OCI-LY1 (cell line): ENCODE data around the gene MAP1LC3A.
"Not testable (repeated sequence)": the region's sequence is repeated elsewhere in the genome, so short reads cannot be mapped to it uniquely, and the experiment has no call there.

Experiments used
- H2AFZ ChIP-seq: fragments of 200-600 bp; sonication (generic), shearing (Covaris generic); 2 replicates; pipeline ENCODE4 v1.6.0; 2014; ENCODE audit warnings: antibody characterized with exemption, mild to moderate bottlenecking, low read length
- H3F3A ChIP-seq: fragments of 200-600 bp; sonication (generic), shearing (Covaris generic); 2 replicates; pipeline ENCODE4 v1.6.0; 2014; ENCODE audit warnings: mild to moderate bottlenecking, antibody characterized with exemption, low read length, moderate library complexity; ENCODE audit not compliant: insufficient read depth
- H3K27ac ChIP-seq: fragments of 200-600 bp; sonication (generic); 2 replicates; pipeline ENCODE4 v1.5.1; 2014; ENCODE audit warnings: low read length, mixed run types, mild to moderate bottlenecking, low read depth; ENCODE audit not compliant: poor library complexity, severe bottlenecking
- H3K27me3 ChIP-seq: fragments of 200-600 bp; sonication (generic); 2 replicates; pipeline ENCODE4 v1.6.0; 2014; ENCODE audit warnings: antibody characterized with exemption, mild to moderate bottlenecking, low read length, moderate library complexity; ENCODE audit not compliant: insufficient read depth
- H3K36me3 ChIP-seq: fragments of 200-600 bp; sonication (generic); 2 replicates; pipeline ENCODE4 v1.6.1; 2014; ENCODE audit warnings: mild to moderate bottlenecking, antibody characterized with exemption, low read length, moderate library complexity, mixed read lengths; ENCODE audit not compliant: insufficient read depth
- H3K4me1 ChIP-seq: fragments of 200-600 bp; sonication (generic); 2 replicates; pipeline ENCODE4 v1.5.1; 2014; ENCODE audit warnings: mild to moderate bottlenecking, low read length, moderate library complexity; ENCODE audit not compliant: insufficient read depth, severe bottlenecking
- H3K4me2 ChIP-seq: fragments of 200-600 bp; sonication (generic), shearing (Covaris generic); 2 replicates; pipeline ENCODE4 v1.6.1; 2014; ENCODE audit warnings: low read length
- H3K4me3 ChIP-seq: fragments of 200-600 bp; sonication (generic); 2 replicates; pipeline ENCODE4 v1.5.1; 2014; ENCODE audit warnings: low read length, low read depth, mild to moderate bottlenecking, mixed read lengths; ENCODE audit not compliant: poor library complexity, severe bottlenecking
- H3K79me2 ChIP-seq: fragments of 200-600 bp; shearing (Covaris generic); 2 replicates; pipeline ENCODE4 v1.6.1; 2016; ENCODE audit warnings: mixed run types, low read length, mixed read lengths; ENCODE audit not compliant: insufficient read depth
- H3K9ac ChIP-seq: fragments of 200-600 bp; sonication (generic), shearing (Covaris generic); 2 replicates; pipeline ENCODE4 v1.6.1; 2014; ENCODE audit warnings: mild to moderate bottlenecking, low read length, mixed read lengths
- H3K9me2 ChIP-seq: fragments of 200-600 bp; sonication (generic), shearing (Covaris generic); 2 replicates; pipeline ENCODE4 v1.6.1; 2014; ENCODE audit warnings: low read depth, mild to moderate bottlenecking, low read length, mixed read lengths
- H3K9me3 ChIP-seq: fragments of 200-600 bp; shearing (Covaris generic); 2 replicates; pipeline ENCODE4 v1.6.1; 2014; ENCODE audit warnings: low read length, mixed read lengths
- H4K20me1 ChIP-seq: fragments of 200-600 bp; sonication (generic), shearing (Covaris generic); 2 replicates; pipeline ENCODE4 v1.6.0; 2016; ENCODE audit warnings: mild to moderate bottlenecking, low read length; ENCODE audit not compliant: insufficient read depth
- EZH2 ChIP-seq: fragments of 200-600 bp; sonication (generic), shearing (Covaris generic); IDR thresholded peaks from 2 replicates; pipeline ENCODE4 v1.8.0; 2017; ENCODE audit warnings: borderline replicate concordance, mixed run types, mild to moderate bottlenecking, antibody characterized with exemption, low read length, moderate library complexity, mixed read lengths
- TF ChIP-seq, protein P1 (sequence below): fragments of 200-600 bp; sonication (generic), shearing (Covaris generic); IDR thresholded peaks from 2 replicates; pipeline ENCODE4 v1.5.1; 2017; ENCODE audit warnings: mild to moderate bottlenecking, antibody characterized with exemption, low read length, moderate library complexity, mixed read lengths

Gene MAP1LC3A

DNA sequence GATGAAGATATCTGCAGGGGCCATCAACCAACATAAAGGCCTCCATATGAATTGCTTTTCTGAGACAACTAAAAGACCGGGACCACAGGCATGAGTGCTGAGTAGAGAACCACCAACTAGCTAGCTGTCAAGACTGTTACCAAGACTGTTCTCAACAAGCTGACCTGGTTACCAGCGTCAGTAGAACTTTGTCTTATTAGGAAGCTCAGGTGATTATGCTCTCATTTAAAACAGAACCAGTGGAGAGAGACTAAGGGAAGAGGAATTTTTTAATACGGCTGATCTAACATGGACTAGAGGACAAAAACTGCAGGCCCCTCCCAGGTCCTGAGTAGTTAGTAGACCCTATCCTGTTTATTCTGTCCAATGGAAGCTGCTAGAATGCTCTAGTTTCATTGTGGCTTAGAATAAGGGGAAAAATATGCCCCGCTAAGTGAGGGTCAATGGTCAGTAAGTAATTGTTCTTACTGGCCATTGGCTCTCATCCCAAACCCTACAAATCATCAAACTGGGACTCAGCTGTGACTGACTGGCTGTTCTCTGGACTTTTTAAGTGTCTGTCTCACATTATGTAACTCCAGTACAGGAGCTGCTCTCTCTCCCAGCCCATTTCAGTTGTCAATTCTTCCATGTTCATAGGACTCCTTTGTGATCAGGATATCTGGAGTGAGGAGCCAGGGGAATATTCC is 46.1 kb upstream of the MAP1LC3A start:
- no peaks in the 10 kb centered on the region for H4K20me1 ChIP-seq
- H3K27ac ChIP-seq, result no peak overlapping the region
- no peaks in the 10 kb centered on the region for H3K27me3 ChIP-seq
- peaks cover 14% of the 10 kb centered on the region for H3K4me1 ChIP-seq
- no peak overlapping the region for H2AFZ ChIP-seq
- peaks cover 7% of the 10 kb centered on the region for H3K79me2 ChIP-seq
- no peak overlapping the region for H3K4me3 ChIP-seq
- TF ChIP-seq, protein P1, sequence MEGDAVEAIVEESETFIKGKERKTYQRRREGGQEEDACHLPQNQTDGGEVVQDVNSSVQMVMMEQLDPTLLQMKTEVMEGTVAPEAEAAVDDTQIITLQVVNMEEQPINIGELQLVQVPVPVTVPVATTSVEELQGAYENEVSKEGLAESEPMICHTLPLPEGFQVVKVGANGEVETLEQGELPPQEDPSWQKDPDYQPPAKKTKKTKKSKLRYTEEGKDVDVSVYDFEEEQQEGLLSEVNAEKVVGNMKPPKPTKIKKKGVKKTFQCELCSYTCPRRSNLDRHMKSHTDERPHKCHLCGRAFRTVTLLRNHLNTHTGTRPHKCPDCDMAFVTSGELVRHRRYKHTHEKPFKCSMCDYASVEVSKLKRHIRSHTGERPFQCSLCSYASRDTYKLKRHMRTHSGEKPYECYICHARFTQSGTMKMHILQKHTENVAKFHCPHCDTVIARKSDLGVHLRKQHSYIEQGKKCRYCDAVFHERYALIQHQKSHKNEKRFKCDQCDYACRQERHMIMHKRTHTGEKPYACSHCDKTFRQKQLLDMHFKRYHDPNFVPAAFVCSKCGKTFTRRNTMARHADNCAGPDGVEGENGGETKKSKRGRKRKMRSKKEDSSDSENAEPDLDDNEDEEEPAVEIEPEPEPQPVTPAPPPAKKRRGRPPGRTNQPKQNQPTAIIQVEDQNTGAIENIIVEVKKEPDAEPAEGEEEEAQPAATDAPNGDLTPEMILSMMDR, result no peak
- TF ChIP-seq EZH2, result no peak
- H3K9me2 ChIP-seq, result no peaks in the 10 kb centered on the region
- H3K9ac ChIP-seq, result no peak overlapping the region
- peaks cover 27% of the 10 kb centered on the region; the same call in 1 of the 2 replicates for H3K36me3 ChIP-seq
- H3K9me3 ChIP-seq, result no peaks in the 10 kb centered on the region
- H3F3A ChIP-seq, result no peaks in the 10 kb centered on the region; the same call in 1 of the 2 replicates
- no peak overlapping the region for H3K4me2 ChIP-seq

DNA sequence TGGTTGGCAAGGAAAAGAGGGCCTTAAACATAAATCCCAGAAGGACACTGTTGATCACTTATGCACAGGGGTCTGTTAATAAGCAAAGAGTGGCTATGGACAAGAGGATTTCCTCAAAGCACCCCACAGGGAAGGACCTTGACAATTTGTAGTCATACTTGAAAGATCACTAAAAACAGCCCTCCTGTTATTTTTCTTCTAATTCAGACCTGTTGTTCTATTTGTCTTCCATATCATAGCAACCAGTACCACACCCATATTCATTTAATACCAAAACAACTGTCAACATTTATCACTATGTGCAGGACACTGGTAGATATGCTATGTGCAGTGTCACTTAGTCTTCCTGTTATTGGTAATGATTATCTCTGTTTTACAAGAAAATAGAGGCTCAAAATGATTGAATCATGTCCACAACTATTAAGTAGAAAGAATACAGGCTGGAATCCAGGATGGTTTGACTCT is 45.5 kb upstream of the MAP1LC3A start:
- H3K36me3 ChIP-seq, result peaks cover 22% of the 10 kb centered on the region; the same call in 1 of the 2 replicates
- no peaks in the 10 kb centered on the region for H4K20me1 ChIP-seq
- H3K9ac ChIP-seq, result no peak overlapping the region
- H3K27ac ChIP-seq, result no peak overlapping the region
- H3F3A ChIP-seq, result no peaks in the 10 kb centered on the region; the same call in 1 of the 2 replicates
- H3K9me2 ChIP-seq, result no peaks in the 10 kb centered on the region
- H3K4me3 ChIP-seq, result no peak overlapping the region
- TF ChIP-seq, protein P1, result no peak
- TF ChIP-seq EZH2, result no peak
- H3K79me2 ChIP-seq, result peaks cover 10% of the 10 kb centered on the region
- H3K27me3 ChIP-seq, result no peaks in the 10 kb centered on the region
- no peak overlapping the region for H2AFZ ChIP-seq
- H3K4me1 ChIP-seq, result peaks cover 20% of the 10 kb centered on the region
- no peak overlapping the region for H3K4me2 ChIP-seq
- no peaks in the 10 kb centered on the region for H3K9me3 ChIP-seq

DNA sequence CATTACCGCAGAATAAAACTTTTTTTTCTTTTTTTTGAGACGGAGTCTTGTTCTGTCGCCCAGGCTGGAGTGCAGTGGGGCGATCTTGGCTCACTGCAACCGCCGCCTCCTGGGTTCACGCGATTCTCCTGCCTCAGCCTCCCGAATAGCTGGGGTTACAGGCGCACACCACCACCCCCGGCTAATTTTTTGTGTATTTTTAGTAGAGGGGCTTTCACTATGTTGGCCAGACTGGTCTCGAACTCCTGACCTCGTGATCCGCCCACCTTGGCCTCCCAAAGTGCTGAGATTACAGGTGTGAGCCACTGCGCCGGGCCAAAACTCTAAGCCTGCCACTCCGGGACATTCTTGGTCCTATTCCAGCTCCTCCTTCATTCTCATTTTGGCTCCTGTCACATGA is 44.5 kb upstream of the MAP1LC3A start:
- H3K4me2 ChIP-seq, H3K9ac ChIP-seq, H3K9me3 ChIP-seq, H4K20me1 ChIP-seq, H3K27ac ChIP-seq, H3K9me2 ChIP-seq, H3K4me3 ChIP-seq, H3K27me3 ChIP-seq, H3F3A ChIP-seq, H2AFZ ChIP-seq: not testable (repeated sequence)
- H3K4me1 ChIP-seq, result peaks cover 31% of the 10 kb centered on the region
- peaks cover 12% of the 10 kb centered on the region; the same call in 1 of the 2 replicates for H3K36me3 ChIP-seq
- H3K79me2 ChIP-seq, result peaks cover 20% of the 10 kb centered on the region
